Activated T-helper 2 cell treated with anti-CD3 and anti-CD28 coated beads, Interferon-gamma antibody, Interleukin-2, Interleukin-4, amounts not matched to agents 10 μg/mL and 5 μg/mL and 100 μg/mL, durations not matched to agents 14 hours and 24 hours and 36 hours (primary cell): ENCODE measurements around the gene CDH23. TPM values are rescaled to one million over a fixed set of nuclear protein-coding genes. Genes with fewer than 3 reads are reported as not detected.

Experiments
- DNase-seq: peaks from one replicate; pipeline ENCODE4 v3.0.0; 2021; ENCODE audit warnings: low spot score
- H3K27ac Mint-ChIP-seq: one replicate; pipeline ENCODE4 v1.8.0; 2021; ENCODE audit warnings: mixed read lengths
- H3K27me3 Mint-ChIP-seq: one replicate; pipeline ENCODE4 v1.8.0; 2021; ENCODE audit warnings: low read depth, mixed read lengths
- H3K36me3 Mint-ChIP-seq: one replicate; pipeline ENCODE4 v1.8.0; 2021; ENCODE audit warnings: low read depth, mixed read lengths
- H3K4me1 Mint-ChIP-seq: one replicate; pipeline ENCODE4 v1.8.0; 2021; ENCODE audit warnings: low read depth, mixed read lengths
- H3K4me3 Mint-ChIP-seq: one replicate; pipeline ENCODE4 v1.8.0; 2021; ENCODE audit warnings: low read depth, mild to moderate bottlenecking, moderate library complexity, mixed read lengths
- H3K9me3 Mint-ChIP-seq: one replicate; pipeline ENCODE4 v1.8.0; 2021; ENCODE audit warnings: mixed read lengths
- intact Hi-C: fragments of 100-400 bp; cut with micrococcal nuclease; formaldehyde crosslinking; loops from one replicate; pipeline ENCODE4 v1.15.1; 2023
- total RNA-seq: library from RNA; stranded (reverse); gene quantifications from 2 replicates; pipeline ENCODE4 v1.2.3, GENCODE V29; 2022

CDH23 gene
- total RNA-seq, 1 donor from 2014 or later, result 0.55 TPM

DNA sequence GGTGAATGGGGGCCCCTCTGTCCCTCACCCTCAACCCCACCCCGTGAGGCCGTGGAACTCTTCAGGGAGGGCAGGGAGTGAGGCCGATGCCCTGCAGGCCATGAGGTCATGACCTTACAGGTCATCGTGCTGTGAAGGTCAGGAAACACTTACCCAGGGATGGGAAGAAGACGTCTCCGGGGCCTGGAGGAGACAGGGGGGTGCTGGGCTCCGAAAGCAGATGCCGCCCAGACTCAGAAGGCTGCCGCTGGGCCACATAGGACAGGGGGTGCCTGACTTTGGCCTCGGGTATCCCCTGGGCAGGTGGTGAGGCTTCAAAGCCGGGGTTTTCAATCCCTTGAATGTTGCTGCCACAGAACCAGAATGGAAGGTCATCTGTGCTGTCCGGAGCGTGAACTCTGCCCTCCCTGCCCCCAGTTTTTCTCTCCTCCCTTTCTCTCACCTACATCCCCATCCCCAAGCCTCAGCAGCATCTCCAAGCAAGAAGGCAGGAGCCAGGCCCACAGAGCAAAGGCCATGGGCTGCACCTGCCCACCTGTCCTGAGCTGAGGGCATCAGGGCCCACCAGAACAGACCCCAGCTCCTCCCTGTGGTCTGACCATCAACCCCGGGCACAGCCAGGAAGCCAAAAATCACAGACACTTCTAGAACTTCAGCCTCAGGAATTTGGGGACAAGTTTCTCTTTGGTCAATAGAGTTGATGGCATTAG lies 354.9 kb downstream of the CDH23 start:
- Mint-ChIP-seq H3K27ac (peak overlapping the region; percentile 3), H3K9me3 (no peaks in the 10 kb centered on the region), H3K27me3 (no peaks in the 10 kb centered on the region), H3K36me3 (peaks cover 74% of the 10 kb centered on the region), H3K4me3 (no peak overlapping the region), H3K4me1 (peaks cover 80% of the 10 kb centered on the region)
- intact Hi-C loops, result no loop called here
- no peak for DNase-seq

- Mint-ChIP-seq H3K4me3 (no peak overlapping the region), H3K4me1 (peaks cover 80% of the 10 kb centered on the region), H3K36me3 (peaks cover 73% of the 10 kb centered on the region), H3K9me3 (no peaks in the 10 kb centered on the region), H3K27me3 (no peaks in the 10 kb centered on the region), H3K27ac (peak overlapping the region; percentile 67)
- no peak for DNase-seq
- intact Hi-C loops, result no loop called here
Measured at GRCh38 chr10:71752391-71753090, 355.8 kb downstream of the CDH23 start.

- intact Hi-C loops, result no loop called here
- no peak for DNase-seq
- H3K36me3 Mint-ChIP-seq, result peaks cover 78% of the 10 kb centered on the region
- H3K9me3 Mint-ChIP-seq, result no peaks in the 10 kb centered on the region
- no peak overlapping the region for H3K4me3 Mint-ChIP-seq
- no peaks in the 10 kb centered on the region for H3K27me3 Mint-ChIP-seq
- H3K4me1 Mint-ChIP-seq, result peaks cover 80% of the 10 kb centered on the region
- H3K27ac Mint-ChIP-seq, result peak overlapping the region; percentile 67
Measured at GRCh38 chr10:71753091-71753959, 356.6 kb downstream of the CDH23 start.

DNA sequence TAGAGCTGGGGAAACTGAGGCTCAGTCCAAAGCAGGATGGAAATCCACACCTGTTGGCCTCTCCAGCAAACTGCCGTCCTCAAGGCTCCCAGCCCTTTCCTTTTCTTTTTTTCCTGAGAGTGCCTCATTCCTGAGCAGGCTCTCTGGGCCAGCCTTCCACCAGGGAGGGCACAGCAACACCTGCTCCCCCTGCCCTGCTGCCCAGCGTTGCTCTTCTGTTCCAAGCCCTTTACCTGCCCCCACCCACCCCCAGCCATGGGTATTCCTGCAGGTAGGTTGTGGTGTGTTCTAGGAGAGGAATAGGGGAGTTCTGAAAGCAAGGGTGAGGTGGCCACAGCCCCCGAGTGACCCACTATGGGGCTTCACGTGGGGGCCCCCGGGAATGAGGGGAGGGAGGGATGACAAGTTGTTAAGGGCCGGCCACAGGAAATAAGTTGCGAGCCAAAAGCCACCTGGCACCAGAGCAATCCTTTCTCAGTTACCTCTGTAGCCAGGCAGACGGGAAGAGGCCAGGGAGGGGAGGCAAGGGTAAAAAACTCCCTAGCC lies 357.3 kb downstream of the CDH23 start:
- no peaks in the 10 kb centered on the region for H3K27me3 Mint-ChIP-seq
- intact Hi-C loops, result no loop called here
- H3K4me3 Mint-ChIP-seq, result no peak overlapping the region
- H3K27ac Mint-ChIP-seq, result no peak overlapping the region
- H3K4me1 Mint-ChIP-seq, result peaks cover 72% of the 10 kb centered on the region
- no peaks in the 10 kb centered on the region for H3K9me3 Mint-ChIP-seq
- DNase-seq, result no peak
- peaks cover 74% of the 10 kb centered on the region for H3K36me3 Mint-ChIP-seq

DNA sequence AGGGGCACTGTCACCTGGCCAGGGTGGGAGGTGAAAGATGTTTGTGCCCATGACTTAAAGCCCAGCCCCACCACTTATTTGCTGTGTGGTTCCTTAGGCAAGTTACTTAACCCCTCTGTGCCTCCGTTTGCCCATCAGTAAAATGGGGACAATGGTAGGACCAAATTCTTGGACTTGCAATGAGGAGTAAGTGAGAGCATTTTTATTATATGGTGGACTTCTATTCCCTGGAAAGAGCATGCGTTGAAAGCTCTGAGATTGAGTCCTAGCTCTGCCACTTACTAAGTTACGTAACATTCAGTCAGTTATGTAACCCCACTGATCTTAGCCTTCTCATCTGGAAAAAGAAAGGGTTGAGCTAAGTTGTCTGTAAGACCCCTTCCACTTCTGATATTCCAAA lies 357.8 kb downstream of the CDH23 start:
- intact Hi-C loops, result no loop called here
- H3K4me1 Mint-ChIP-seq, result peaks cover 67% of the 10 kb centered on the region
- H3K27ac Mint-ChIP-seq, result no peak overlapping the region
- DNase-seq, result no peak
- H3K36me3 Mint-ChIP-seq, result peaks cover 73% of the 10 kb centered on the region
- no peak overlapping the region for H3K4me3 Mint-ChIP-seq
- H3K9me3 Mint-ChIP-seq, result no peaks in the 10 kb centered on the region
- H3K27me3 Mint-ChIP-seq, result no peaks in the 10 kb centered on the region

GRCh38 chr10:71755179-71755879 lies 358.6 kb downstream of the CDH23 start:
- H3K27ac Mint-ChIP-seq, result no peak overlapping the region
- H3K4me1 Mint-ChIP-seq, result peaks cover 60% of the 10 kb centered on the region
- DNase-seq, result no peak
- intact Hi-C loops, result no loop called here
- no peaks in the 10 kb centered on the region for H3K27me3 Mint-ChIP-seq
- peaks cover 68% of the 10 kb centered on the region for H3K36me3 Mint-ChIP-seq
- H3K4me3 Mint-ChIP-seq, result no peak overlapping the region
- H3K9me3 Mint-ChIP-seq, result no peaks in the 10 kb centered on the region

DNA sequence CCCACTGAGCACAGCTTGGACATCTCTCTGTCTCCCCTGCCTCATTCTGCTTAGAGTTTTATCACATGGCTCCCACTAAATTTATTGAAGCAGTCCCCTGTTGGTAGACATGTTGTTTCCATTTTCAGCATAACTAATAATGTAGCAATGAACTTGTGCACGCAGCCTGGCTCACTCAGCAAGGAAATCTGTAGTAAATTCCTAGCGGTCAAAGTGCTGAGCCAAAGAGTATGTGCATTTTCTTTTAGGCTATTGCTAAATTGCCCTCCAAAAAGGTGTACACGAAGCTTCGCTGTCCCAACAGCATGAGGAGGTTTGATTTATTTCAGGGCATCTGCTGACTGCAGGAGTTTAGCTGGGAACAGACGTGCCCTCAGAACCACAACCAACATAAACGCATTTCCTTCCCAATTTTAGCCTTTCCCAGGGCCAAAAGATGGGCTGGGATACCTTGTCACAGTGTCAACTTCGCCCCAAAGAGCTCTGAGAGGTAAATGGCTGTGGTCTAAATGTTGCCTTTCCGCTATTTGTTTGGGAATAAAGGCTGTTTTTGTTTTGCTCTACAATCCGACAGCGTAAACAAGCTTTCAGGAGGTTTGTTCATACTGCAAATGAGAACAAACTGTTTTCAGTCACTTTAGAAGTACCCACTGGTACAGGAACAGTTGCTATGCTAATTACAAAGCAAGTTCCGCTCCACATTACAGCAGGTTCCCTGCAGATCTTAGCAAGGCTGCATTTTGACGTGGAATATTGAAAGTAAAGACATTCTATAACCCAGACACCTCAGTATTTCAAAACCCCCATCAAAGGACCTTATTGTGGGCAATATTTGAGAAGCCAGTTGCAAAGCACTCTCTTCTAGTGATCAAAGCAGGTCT lies 359.8 kb downstream of the CDH23 start:
- H3K27ac Mint-ChIP-seq, result peak overlapping the region; percentile 73
- DNase-seq, result no peak
- H3K9me3 Mint-ChIP-seq, result no peaks in the 10 kb centered on the region
- peaks cover 60% of the 10 kb centered on the region for H3K4me1 Mint-ChIP-seq
- peaks cover 69% of the 10 kb centered on the region for H3K36me3 Mint-ChIP-seq
- intact Hi-C loops, result loop anchor here (1.0 kb wide), 1 partner anchor 13 kb away; no protein-coding TSS in a partner anchor
- H3K4me3 Mint-ChIP-seq, result no peak overlapping the region
- H3K27me3 Mint-ChIP-seq, result no peaks in the 10 kb centered on the region

DNA sequence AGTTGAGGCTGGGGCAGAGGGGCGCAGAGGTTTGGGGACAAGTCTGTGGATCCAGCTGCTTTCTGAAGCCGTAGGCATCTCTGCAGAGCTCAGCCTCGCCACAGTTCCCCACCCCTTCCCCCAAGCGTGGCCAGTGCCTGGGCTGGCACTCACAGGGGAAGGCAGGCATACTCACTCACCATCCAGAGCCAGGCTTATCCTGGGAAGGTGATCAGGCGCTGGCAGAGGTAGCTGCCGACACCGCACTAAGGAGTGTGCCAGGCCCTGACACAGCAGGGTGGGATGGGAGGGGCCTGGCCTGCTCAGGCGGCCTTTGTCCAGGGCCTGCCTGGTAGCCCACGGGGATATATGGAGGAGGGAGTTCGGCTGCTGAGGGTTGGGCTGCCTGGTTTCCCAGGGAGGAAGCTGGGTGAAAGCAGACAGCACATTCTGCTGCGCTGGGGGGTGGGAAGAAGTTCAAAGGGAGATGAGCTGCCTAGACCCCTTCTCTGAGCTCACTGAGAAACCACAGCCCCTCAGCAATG lies 360.7 kb downstream of the CDH23 start:
- intact Hi-C loops, result loop anchor here (1.0 kb wide), 1 partner anchor 12 kb away; no protein-coding TSS in a partner anchor
- H3K9me3 Mint-ChIP-seq, result no peaks in the 10 kb centered on the region
- H3K4me1 Mint-ChIP-seq, result peaks cover 52% of the 10 kb centered on the region
- no peaks in the 10 kb centered on the region for H3K27me3 Mint-ChIP-seq
- peak overlapping the region; percentile 68 for H3K27ac Mint-ChIP-seq
- H3K4me3 Mint-ChIP-seq, result peak overlapping the region; percentile 5
- no peak for DNase-seq
- H3K36me3 Mint-ChIP-seq, result peaks cover 68% of the 10 kb centered on the region

- intact Hi-C loops, result no loop called here
- Mint-ChIP-seq H3K27ac (peak overlapping the region; percentile 1), H3K36me3 (peaks cover 65% of the 10 kb centered on the region), H3K4me1 (peaks cover 40% of the 10 kb centered on the region), H3K27me3 (no peaks in the 10 kb centered on the region), H3K9me3 (no peaks in the 10 kb centered on the region), H3K4me3 (no peak overlapping the region)
- no peak for DNase-seq
Measured at GRCh38 chr10:71761105-71761511, 364.4 kb downstream of the CDH23 start.

DNA sequence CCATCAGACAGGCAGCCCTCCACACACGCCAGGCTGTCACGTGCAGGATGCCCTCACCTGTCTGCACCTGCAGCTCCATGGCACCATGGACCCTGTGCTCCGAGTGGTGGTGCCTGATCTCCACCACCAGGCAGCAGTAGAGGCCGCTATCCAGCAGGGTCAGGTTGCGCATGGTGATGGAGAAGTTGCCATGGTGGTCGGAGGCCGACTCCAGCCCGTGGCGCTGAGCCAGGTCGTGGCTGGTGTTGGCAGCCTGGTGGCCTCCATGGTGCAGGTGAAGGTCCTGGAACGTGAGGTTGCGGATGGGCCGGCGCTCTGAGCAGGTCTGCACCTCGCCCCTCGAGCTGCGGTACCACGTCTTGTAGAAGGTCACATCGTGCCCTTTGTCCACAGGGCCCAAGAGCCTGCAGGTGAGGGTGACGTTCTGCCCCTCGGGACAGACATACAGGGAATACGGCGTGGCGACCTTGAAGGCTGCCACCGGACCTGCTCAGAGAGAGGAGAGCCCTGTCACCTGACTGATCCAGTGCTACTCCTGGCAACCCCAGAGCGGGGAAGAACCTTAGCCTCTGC lies 364.9 kb downstream of the CDH23 start:
- H3K36me3 Mint-ChIP-seq, result peaks cover 63% of the 10 kb centered on the region
- H3K27me3 Mint-ChIP-seq, result no peaks in the 10 kb centered on the region
- intact Hi-C loops, result no loop called here
- DNase-seq, result no peak
- peaks cover 39% of the 10 kb centered on the region for H3K4me1 Mint-ChIP-seq
- no peak overlapping the region for H3K4me3 Mint-ChIP-seq
- H3K9me3 Mint-ChIP-seq, result no peaks in the 10 kb centered on the region
- H3K27ac Mint-ChIP-seq, result no peak overlapping the region

GRCh38 chr10:71762324-71762723 lies 365.6 kb downstream of the CDH23 start:
- H3K27ac Mint-ChIP-seq, result no peak overlapping the region
- no peaks in the 10 kb centered on the region for H3K27me3 Mint-ChIP-seq
- H3K4me1 Mint-ChIP-seq, result peaks cover 39% of the 10 kb centered on the region
- H3K9me3 Mint-ChIP-seq, result no peaks in the 10 kb centered on the region
- DNase-seq, result no peak
- peaks cover 65% of the 10 kb centered on the region for H3K36me3 Mint-ChIP-seq
- no peak overlapping the region for H3K4me3 Mint-ChIP-seq
- intact Hi-C loops, result no loop called here
